Heart right ventricle (tissue), 16 donors: Measurements from ENCODE around the gene TAS1R2. TPM values are rescaled to one million over a fixed set of nuclear protein-coding genes. Genes with fewer than 3 reads are reported as not detected.
"Not testable (repeated sequence)": the region's sequence is repeated elsewhere in the genome, so short reads cannot be mapped to it uniquely, and the experiment has no call there.

Experiments
- ATAC-seq, 8 donors: fragments of 200-7000 bp; cut with Tn5 transposase; one replicate each; pipeline ENCODE4 v1.9.1; 2020; ENCODE audit warnings: mild to moderate bottlenecking in 8 of 8, moderate library complexity in 8 of 8, moderate number of reproducible peaks in 1 of 8
- DNase-seq, 2 donors: peaks; one replicate each; pipeline ENCODE4 v3.0.0-alpha.2; 2020
- H3K27ac ChIP-seq, 10 donors: fragments of 200-600 bp; sonication (generic) in 2 of 10; one replicate each; pipeline versions ENCODE4 v1.5.0 to v1.8.0; 2020 to 2022; ENCODE audit warnings: mild to moderate bottlenecking in 3 of 10
- H3K27me3 ChIP-seq, 7 donors: fragments of 200-600 bp; one replicate each; pipeline ENCODE4 v1.8.0; 2021 to 2022; ENCODE audit warnings: mild to moderate bottlenecking in 2 of 7
- H3K36me3 ChIP-seq, 9 donors: fragments of 200-600 bp; sonication (generic) in 1 of 9; one replicate each; pipeline versions ENCODE4 v1.5.0 to v1.8.0; 2020 to 2022; ENCODE audit warnings: mild to moderate bottlenecking in 2 of 9
- H3K4me1 ChIP-seq, 9 donors: fragments of 200-600 bp; sonication (generic) in 1 of 9; one replicate each; pipeline versions ENCODE4 v1.5.0 to v1.8.0; 2020 to 2022; ENCODE audit warnings: mild to moderate bottlenecking in 4 of 9
- H3K4me3 ChIP-seq, 10 donors: fragments of 200-600 bp; sonication (generic) in 2 of 10; one replicate each; pipeline versions ENCODE4 v1.5.0 to v1.8.0; 2020 to 2022; ENCODE audit warnings: mild to moderate bottlenecking in 7 of 10, moderate library complexity in 2 of 10
- H3K9me3 ChIP-seq, 11 donors: fragments of 200-600 bp in 10 of 11; sonication (generic) in 2 of 11; one replicate each; pipeline versions ENCODE4 v1.5.0 to v1.8.0; 2013 to 2022; ENCODE audit warnings: mild to moderate bottlenecking in 2 of 11, control low read depth in 1 of 11, moderate library complexity in 1 of 11
- CTCF ChIP-seq, 9 donors: fragments of 200-600 bp; sonication (generic) in 2 of 9; IDR thresholded peaks; one replicate each; pipeline versions ENCODE4 v1.5.0 to v1.8.0; 2021 to 2022; ENCODE audit warnings: antibody characterized with exemption in 9 of 9, mild to moderate bottlenecking in 5 of 9, moderate library complexity in 1 of 9
- WGBS, 2 donors: extraction: QIAGEN DNeasy Blood & Tissue Kit; methylation state at CpG; one replicate each; pipeline ENCODE4 v1.1.7; 2013; ENCODE audit warnings: inconsistent platforms in 1 of 2; 5-methylcytosine and 5-hydroxymethylcytosine counted together
- intact Hi-C, 10 donors: fragments of 100-400 bp; cut with DNase I; formaldehyde crosslinking; loops; one replicate each; pipeline versions ENCODE4 v1.11.1 to v1.14.2; 2022
- polyA plus RNA-seq, 2 donors: library from polyadenylated mRNA; stranded (reverse); fragments of 200-250 nt; gene quantifications; one replicate each; pipeline ENCODE4 v1.2.3, GENCODE V29; 2013
- total RNA-seq, 10 donors: library from RNA; stranded (reverse); fragmentation: NEBNext Ultra II Directional in 3 of 10; extraction: Animal tissue kit (Norgen Biotek cat#: 25700) in 3 of 10; gene quantifications; one replicate each; pipeline versions ENCODE4 v1.2.1 to v1.2.4, GENCODE V29; 2021 to 2023
- donor health status: Arrhythmogenic right ventricular cardiomyopathy.
- donor health status: ischemic (EF 13 %, LVEDD 7.1; RV severe dilation, severe dysfunction).
- donor health status: healthy with polysubstance abuse.
- donor health status: DM: no; HTN: yes; CAD: no.
- donor health status: DM: no; HTN: no; CAD: no.
- donor health status: ischemic (EF 25% LVEDD 6.9; RV normal size, moderate dysfunction).
- donor health status: ischemic (EF 25% LVEDD 5.7; RV mildly dilated, moderate dysfunction).
- donor health status: healthy.
- donor health status: DM: yes; HTN: yes; CAD: no.
- donor health status: Ischemic cardiomyopathy.
- donor health status: ischemic (EF 35%, LVEDD 5.7; RV mildly dilated, moderate dysfunction).
- donor health status: nonischemic (EF 11% LVEDD 7.7; RV severe dilation, severe dysfunction).
- donor health status: DM: yes; HTN: yes; CAD: no.
- donor health status: PGD.
- donor health status: ischemic (EF 29% LVEDD 5.4; RV normal size, mild dysfunction).
- donor health status: nonischemic (EF 23%, LVEDD 6.1; RV moderate dilation, normal function).

Gene TAS1R2
- total and polyA plus RNA-seq, 12 donors = not detected

GRCh38 chr1:18849261-18849711, 10.2 kb downstream of the TAS1R2 start:
- no peak for ATAC-seq
- Histone ChIP-seq H3K27me3 (peaks cover 0 to 57% (median 18%) of the 10 kb centered on the region in 7 donors), H3K36me3 (no peaks in the 10 kb centered on the region), H3K4me1 (no peaks in the 10 kb centered on the region), H3K4me3 (no peak overlapping the region), H3K27ac (no peak overlapping the region), H3K9me3 (peaks cover 0 to 9% (median 0%) of the 10 kb centered on the region in 11 donors)
- DNase-seq = no peak
- intact Hi-C loops = no loop called here
- WGBS, 2 donors = 27 to 30% methylated on average over 11 of the region's 11 CpGs
- no peak for TF ChIP-seq CTCF (IDR thresholded peaks at IDR 0.05)

GRCh38 chr1:18847723-18848122, 11.7 kb downstream of the TAS1R2 start:
- H3K4me1 ChIP-seq, intact Hi-C loops, H3K36me3 ChIP-seq, H3K4me3 ChIP-seq, H3K27ac ChIP-seq, DNase-seq, ATAC-seq: not testable (repeated sequence)
- 58 to 87% methylated on average over 2 of the region's 2 CpGs for WGBS, 2 donors
- Histone ChIP-seq H3K9me3 (peaks cover 0 to 12% (median 0%) of the 10 kb centered on the region in 11 donors), H3K27me3 (peaks cover 0 to 61% (median 12%) of the 10 kb centered on the region in 7 donors)

GRCh38 chr1:18840145-18840544, 19.3 kb downstream of the TAS1R2 start:
- peaks cover 0 to 77% (median 40%) of the 10 kb centered on the region in 7 donors for H3K27me3 ChIP-seq
- no peaks in the 10 kb centered on the region for H3K36me3 ChIP-seq
- no peak overlapping the region for H3K27ac ChIP-seq
- ATAC-seq = no peak
- DNase-seq = no peak
- no peak overlapping the region for H3K4me3 ChIP-seq
- no peak for TF ChIP-seq CTCF (IDR thresholded peaks at IDR 0.05)
- intact Hi-C loops = no loop called here
- peaks cover 0 to 12% (median 0%) of the 10 kb centered on the region in 11 donors for H3K9me3 ChIP-seq
- no peaks in the 10 kb centered on the region for H3K4me1 ChIP-seq
- WGBS, 2 donors = 92 to 94% methylated on average over 17 of the region's 17 CpGs

GRCh38 chr1:18836654-18837053, 22.8 kb downstream of the TAS1R2 start:
- ATAC-seq (no peak), DNase-seq (no peak)
- no peak for TF ChIP-seq CTCF (IDR thresholded peaks at IDR 0.05)
- no peaks in the 10 kb centered on the region for H3K4me1 ChIP-seq
- no peak overlapping the region for H3K27ac ChIP-seq
- intact Hi-C loops = no loop called here
- H3K4me3 ChIP-seq = no peak overlapping the region
- WGBS, 2 donors = 69 to 75% methylated on average over 5 of the region's 5 CpGs
- H3K36me3 ChIP-seq = no peaks in the 10 kb centered on the region
- H3K9me3 ChIP-seq = no peaks in the 10 kb centered on the region
- H3K27me3 ChIP-seq = peaks cover 0 to 84% (median 55%) of the 10 kb centered on the region in 7 donors

- H3K4me1 ChIP-seq, intact Hi-C loops, DNase-seq, H3K27ac ChIP-seq, H3K36me3 ChIP-seq, ATAC-seq, H3K4me3 ChIP-seq: not testable (repeated sequence)
- H3K27me3 ChIP-seq = peaks cover 0 to 72% (median 39%) of the 10 kb centered on the region in 7 donors
- H3K9me3 ChIP-seq = peaks cover 0 to 23% (median 0%) of the 10 kb centered on the region in 11 donors
- 34 to 41% methylated on average over 1 of the region's 1 CpG for WGBS, 2 donors
These were observed 27.1 kb downstream of the TAS1R2 start for GRCh38 chr1:18832319-18832718.
